HG03439 (cell line): ENCODE measurements around the gene FAM149A.

Source experiments
- ATAC-seq: cut with Tn5 transposase; IDR thresholded peaks from one replicate; pipeline ENCODE4 v1.9.1; 2021; ENCODE audit warnings: mild to moderate bottlenecking, moderate library complexity; ENCODE audit not compliant: unreplicated experiment

The FAM149A gene

DNA sequence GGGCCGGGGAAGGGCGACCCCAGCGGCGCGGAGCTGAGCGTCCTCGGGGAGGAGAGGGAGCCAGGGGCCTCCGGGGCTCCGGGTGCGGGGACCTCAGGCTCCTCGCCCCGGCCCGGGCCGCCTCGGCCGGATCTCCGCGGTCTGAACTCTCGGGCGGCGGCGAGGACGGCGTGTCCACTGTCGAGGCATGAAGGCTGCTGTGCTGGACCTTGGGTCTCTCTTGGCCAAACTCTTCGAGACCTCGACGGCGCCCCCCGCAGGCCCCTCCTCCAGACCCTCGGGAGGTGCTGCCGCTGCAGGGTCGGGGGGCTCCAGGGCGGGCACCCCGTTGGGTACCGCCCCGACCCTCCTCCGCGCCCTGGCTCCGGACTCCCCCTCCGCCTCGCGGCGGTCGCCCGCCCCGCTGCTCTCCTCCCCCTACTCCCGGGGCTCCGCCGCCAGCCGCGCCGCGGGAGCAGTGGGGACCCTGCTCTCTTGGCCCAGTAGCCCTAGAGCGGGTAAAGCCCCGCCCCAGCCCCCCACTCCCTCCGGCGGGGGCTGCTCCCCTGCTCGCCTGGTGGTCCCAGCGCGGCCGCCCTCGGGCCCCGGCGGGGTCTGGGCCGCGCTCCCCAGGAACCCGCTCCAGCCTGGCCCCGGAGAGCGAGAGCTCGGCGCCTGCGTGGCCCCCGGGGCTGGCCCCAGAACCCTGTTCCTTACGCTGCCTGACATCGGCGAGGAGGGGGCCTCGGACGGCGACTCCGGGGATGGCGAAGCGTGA is 564 bp downstream of the FAM149A start:
- no peak for ATAC-seq

DNA sequence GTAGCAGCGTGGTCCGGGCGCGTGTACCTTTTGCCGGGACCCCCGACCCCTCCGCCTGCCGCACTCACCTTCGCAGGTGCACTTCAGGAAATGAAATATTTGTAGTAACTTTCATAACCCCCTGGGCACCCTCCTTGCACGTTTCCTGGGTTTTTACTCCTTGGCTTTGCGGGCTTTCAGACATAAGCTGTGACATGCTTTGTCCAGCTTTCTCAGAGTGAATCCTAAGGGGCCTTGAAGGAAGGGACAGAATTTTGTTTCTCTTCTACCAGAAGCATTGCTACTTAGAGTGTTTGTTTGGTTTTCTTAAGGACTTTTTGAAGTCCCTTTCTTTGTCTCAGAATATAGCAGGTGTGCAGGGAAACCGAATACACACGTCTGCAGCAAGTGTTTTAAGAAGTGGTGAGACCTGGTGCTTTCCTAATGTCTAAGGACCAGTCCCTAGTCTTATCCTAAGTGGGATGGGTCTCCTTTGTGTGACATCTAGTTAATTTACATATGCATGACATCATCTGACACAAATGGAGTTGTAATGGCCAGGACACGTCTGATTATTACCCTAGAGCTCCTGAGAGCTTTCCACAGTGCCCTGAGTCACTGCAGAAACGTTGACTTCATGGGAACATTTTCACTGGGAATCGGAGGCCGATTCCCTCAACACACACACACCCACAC is 1.3 kb downstream of the FAM149A start:
- no peak for ATAC-seq

DNA sequence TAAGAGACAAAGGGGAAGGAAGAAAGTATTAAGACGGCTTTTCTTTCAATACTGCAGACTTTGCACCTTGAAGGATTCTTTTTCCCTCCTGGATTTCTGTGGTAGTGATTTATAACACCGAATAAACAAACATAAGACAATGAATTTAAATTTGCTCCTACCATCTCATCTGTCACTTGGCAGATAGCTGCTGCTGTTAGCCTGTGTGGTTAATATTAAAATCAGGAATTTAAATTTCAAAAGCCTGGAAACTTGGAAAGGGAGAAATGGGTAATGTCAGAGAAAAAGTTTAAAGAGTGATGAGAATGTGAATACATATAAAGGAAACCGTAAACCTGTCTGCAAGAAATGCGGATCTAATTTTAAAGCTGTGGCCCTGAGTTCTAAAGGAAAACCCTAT is 3.4 kb downstream of the FAM149A start:
- ATAC-seq, result no peak

DNA sequence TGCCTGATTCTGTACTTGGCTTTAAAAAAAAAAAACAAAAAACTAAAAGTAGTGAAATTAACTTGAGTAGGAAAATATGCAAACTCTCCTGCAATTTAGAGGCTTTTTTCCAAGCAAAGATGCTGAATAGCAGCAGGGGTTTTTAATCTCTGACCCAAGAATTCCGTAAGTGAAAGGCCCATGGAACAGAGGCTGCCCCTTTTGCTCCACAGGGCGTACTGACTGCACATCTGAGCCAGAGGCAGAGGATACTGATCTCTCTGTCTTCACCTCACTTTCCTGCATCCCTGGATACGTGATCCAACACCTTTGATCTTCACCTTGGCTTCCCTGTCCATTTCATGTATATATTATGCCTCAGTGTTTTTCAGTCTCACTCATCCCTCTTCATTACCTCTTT is 3.9 kb downstream of the FAM149A start:
- no peak for ATAC-seq

DNA sequence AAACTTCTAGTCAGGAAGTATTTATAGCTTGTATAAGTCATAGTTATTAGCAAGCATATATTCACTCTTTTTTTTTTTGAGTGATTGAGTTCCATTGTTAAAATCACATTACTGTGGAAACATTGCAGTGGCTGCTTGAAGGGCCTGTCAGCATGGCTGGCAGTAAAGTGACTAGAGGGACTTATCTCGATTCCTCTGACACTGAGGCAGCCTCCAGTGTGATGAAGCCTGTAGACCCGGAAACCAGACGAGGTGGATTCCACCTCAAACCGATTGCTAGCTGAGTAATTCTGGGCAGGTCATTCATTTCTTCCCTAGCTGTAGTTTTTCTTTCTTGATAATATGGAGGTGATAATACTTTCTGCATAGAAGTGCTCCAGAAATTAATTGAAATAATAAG is 4.7 kb downstream of the FAM149A start:
- no peak for ATAC-seq

DNA sequence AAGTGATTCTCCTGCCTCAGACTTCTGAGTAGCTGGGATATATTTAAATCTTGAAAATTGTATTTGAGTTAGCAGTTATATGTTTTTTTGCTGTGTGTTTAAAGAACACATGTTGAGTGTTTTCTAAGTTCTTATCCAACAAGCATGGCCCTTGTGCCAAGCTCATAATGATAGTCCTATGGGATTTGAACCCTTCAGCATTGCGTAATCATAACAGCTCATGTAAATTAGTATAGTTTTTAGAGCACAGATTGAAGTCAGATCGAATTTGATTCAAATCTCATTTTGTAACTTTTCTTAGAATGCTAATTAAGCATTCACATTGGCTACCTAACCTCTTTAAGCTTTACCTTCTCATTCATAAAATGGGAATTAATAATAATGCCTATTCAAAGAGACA is 12.2 kb downstream of the FAM149A start:
- no peak for ATAC-seq

DNA sequence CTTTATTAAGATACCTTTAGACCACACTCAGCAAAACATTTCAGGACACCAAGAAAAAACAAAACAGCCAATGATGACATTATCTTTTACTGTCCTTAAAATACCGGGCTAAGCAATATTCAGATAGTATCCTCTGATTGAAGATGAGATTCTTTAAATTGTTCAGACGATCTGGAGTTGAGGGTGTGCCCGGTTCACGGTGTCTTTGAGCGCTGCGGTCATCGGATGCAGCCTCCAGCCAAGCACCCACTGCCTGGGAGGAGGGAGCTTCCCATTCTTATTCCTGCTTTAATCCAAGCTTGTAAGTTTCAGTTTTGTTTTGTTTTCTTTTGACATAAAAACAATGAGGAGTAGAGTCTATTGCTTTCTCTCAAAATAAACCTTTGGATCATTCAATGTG is 14.1 kb downstream of the FAM149A start:
- ATAC-seq, result no peak

DNA sequence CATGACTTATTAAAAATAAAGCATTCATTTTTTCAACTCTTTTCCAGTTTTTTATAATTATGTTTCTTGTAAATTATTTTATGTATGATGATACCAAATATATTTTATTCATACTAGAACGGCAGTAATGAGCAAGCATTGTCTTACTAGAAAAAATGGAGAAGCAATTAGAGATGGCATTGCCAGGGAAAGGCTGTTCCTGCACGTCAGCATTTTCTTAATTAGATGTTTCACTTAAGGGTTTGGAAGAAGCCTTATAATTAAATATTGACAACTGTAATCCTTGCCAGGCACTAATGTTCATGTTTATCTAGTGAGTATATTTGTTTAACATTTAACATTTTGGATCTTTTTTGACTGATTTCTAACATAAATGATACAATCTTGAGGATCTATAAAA is 16.6 kb downstream of the FAM149A start:
- no peak for ATAC-seq

DNA sequence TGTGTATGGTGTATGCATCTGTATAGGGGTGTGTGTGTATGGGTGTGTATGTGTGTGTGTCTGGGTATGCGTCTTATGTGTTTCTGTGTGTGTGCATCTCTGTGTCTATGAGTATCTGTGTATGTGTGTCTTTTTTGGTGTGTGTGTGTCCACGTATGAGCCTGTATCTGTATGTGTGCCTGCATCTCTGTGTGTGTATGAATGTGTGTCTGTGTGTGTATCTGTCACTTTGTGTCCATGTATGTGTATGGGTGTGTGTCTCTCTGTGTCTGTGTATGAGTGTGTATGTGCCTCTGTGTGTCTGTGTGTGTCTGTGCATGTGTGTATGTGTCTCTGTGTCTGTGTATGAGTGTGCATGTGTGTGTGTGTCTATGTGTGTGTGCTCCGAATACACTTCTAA is 24.3 kb downstream of the FAM149A start:
- ATAC-seq, result no peak

DNA sequence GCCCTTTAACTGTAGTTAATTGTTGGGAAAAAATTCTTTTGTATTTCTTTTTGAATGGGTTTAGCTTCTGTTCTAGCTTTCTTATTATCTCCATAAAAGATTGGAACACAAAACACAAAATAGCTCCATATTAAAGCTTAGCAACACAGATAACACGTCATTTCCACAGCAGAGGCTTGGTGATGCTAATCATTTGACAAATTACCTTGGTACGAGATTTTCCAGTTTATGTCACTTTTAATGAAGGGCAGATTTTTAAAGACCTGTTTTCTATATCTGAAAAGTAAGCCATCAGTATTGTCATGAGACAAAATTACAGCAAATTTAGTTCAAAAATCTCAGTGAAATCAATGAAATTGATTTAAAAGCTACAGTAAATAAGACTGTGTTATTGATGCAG is 27.4 kb downstream of the FAM149A start:
- ATAC-seq, result no peak

DNA sequence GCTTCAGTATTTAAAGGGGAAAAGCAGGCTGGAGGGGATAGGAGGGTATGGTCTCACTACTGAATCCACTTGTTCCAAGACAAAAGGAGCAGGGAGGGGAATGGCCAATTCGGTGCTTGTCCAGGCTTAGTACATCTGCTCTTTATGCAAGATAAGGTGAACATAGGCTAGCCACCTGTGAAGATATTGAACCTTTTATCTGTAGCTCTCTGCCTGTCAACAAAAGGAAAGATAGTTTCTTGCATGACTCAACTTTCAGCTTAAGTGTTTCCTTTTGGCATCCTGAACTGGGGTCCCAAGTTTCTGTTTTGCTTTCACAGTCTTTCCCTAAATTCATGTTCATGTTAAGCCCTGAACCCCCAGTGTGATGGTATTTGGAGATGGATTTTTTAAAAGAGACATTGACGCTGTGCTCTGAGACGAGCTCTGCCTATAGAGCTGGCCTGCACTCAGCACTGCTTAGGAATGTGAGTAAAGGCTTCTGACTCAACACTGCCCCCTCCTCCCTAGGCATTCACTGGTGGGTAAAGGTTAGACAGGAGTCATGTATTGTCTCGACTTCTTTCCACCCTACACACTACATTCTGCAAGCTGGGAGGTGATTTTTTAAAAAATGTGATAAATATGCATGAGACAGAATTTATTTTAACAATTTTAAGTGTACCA is 28.2 kb downstream of the FAM149A start:
- ATAC-seq, result no peak

DNA sequence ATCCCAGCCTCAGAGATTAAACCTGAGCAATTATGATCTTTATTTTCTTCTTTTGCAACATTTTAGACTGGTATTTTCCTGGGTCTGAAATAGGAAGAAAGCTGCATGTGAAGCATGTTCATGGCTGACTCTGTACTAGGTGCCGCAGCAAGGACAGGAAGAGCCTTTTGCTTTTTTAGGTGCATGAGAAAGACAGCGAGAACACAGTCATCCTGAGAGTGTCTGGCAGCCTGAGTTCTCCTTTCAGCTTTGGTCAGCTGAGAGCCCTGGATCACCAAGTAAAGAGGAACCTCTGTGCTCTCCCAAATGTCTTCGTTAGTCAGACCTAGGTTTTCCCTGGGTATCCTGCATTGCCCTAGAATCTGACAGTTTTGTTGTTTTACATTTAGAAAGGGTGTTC is 29.8 kb downstream of the FAM149A start:
- ATAC-seq, result peak; percentile 100

DNA sequence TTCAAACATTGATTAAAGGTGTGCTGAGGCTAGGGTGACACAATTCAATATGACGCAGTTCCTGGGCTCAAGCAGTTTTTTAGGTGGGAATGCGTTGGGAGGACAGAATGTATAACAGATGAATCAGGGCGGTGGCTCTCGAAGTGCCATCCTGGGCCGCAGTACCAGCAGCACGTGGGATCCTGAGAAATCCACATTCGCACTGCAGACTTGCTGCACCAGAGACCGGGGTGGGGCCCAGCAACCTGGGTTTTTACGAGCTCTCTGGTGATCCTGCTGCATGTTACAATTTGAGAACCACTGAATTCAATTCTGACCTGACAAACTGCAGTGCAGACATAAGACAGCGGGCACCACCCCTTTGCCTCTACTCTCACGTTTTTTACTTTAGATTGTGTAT is 30.4 kb downstream of the FAM149A start:
- no peak for ATAC-seq

DNA sequence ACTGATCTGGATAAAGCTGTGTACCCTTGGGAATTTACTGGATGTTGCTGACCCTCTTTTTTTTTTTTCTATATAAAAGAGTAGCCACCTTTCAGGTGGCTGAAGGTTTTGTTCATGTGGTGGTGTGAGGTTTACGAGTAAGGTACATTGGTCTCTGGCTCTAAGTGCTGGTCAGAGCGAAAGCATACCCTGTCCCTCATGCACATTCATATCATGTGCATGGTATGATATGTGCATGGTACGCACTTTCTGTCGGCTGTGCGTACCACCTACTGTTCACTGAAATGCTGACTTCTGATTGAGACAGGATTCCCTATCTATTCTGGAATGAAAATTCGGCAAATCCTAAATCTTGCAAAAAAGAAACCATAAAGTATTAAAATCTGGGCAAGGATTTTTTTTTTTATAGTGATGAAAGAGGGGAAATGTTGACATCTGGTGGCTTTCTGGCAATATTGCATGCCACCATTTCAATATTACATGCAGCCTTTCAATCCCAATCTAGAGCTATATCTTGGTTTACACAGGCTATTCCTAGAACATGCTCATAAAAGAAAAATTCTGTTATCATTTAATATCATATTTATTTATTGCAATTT is 32.8 kb downstream of the FAM149A start:
- ATAC-seq, result peak; percentile 38

DNA sequence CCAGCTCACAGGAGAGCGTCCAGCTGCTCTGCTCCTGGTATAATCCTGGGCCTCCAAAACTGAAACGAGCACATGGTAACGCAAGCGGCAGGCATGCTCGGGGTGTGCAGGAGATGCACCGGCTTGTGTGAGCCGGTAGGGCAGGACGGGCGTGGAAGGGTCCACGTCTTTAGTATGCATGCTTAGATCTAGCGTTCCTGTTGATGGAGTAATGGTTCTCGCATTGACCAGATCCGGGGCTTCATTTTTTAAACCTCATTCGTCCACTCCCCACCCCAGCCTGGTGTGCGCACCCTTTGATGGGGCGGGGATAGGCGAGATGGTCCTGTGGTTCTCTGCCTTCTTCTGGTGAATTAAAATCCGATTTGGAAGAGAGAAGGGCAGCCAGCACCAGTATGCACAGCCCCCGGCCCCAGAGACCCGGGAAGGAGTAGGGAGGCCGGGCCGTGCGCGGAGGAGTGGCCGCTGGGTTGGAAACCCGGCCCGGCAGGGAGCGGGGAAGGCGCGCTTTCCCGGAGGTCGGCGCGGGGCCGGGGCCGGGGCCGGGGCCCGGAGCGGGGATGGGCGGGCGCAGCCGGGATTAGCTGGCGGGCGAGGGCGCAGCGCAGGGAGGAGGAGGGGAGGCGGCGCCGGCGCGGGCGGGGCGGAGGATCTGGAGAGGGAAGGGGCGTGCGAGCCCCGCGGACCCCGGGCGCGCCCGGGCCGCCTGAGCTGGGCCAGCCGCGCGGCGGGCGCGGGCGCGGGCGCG is 39.9 kb downstream of the FAM149A start:
- no peak for ATAC-seq

DNA sequence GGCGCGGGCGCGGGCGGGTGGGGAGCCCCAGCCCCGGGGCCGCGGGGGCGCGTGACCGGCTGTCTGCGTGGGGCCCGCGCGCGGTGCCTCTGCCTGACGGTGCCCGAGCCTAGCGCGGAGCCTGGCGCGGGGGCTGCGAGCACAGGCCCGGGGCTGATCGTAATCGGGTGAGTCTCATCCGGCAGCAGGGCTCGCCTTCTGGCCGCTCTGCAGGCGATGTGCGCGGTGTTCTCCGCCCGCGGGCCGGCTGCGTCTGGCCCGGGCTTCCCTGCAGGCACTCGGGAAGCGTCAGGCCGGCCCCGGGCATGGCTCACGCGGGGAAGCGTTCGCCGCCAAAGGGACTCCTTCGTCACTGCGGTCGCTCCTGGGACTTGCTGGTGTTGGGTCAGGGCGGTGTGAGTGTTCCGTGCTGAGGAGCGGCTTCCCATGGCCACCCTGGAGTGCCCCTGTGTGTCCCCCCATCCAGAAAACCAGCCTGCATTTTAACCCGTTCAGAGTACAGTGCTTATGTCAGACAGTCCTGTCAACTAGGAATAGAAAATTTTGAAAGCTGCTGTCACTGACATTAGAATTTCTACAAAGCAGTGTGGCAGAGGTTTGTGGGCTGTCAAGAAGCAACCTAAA is 40.6 kb downstream of the FAM149A start:
- ATAC-seq, result no peak

DNA sequence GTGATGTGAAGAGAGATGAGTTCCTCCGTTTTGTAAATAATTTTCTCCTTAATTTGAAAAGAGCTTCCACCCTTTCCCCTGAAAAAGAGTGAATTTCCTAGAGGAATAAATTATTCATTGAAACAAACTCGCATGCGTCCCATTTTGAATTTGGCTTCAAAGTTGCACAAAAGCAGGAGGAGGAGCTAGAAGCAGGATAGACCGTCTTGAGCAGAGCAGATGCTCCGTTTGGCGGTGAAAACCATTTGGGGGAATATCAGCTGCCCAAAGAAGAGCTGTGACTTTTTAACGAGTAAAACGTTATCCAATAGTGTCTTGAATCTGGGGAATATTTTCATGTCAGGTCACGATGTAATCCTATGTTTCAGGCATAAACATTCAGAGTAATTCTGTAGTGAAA is 42.0 kb downstream of the FAM149A start:
- ATAC-seq, result no peak

DNA sequence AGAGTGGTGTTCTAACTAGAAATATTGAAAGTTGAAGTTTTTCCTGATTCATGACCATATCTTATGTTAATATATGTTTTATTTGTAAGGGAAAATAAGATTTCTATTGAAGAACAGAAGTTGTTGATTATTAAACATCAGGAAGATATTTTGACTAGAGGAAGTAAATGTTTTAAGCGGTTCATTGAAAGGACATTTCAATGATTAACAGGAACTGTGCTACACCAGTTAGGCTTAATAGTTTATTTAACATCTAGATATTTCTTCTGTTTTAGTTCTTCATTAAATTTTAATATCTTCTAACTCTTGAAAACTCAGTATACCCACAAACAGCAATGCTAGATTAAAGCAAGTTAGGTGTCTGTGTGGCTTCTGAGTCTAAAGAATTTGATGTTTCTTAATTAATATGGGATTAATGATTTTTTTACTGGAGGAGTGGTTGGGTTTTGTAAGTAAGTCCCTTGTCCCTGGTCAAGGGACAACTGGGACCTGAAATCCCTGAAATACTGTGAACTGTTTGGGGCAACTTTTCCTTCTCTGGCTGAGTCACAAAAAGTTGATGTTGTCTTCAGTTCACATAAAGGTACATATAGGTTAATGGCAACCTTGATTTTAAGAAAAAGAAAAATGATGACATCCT is 44.0 kb downstream of the FAM149A start:
- ATAC-seq, result no peak

DNA sequence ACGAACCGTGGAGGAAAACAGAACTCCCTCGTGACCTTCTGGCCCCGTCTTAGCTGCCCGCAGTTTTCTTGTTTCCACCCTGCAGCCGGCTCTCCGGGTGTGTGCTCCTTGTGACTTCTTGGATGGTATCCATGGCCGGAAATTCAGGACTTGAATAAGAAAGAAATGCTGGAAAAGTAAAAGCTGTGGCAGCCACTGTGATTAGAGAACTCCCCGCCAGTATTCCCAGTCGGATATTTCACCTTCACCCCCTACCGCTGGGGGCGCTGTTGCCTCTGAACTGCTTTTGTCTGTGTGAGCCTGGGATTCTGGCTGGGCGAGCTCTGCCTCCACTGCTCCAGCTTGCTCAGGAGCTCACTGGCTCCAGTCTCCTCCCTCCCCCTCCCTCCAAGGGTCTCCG is 45.4 kb downstream of the FAM149A start:
- ATAC-seq, result no peak

DNA sequence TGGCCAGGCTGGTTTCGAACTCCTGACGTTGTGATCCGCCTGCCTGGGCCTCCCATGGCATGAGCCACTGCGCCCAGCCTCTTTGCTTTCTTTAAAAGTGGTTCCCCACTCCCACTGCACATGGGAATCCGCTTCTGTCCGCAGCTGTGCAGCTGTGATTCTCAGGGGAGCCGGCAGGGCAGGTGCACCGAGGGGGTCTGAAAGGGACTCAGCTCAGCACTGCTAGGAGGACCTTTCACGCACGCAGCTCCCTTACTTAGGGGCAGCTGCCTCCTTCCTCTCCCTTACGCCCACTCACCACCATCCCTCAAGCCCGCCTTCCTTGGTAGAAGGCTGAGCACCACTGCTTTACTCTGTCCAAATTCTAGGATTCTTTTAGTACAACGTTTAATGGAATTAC is 46.4 kb downstream of the FAM149A start:
- peak; percentile 40 for ATAC-seq
